Measurements from ENCODE around the gene ZCCHC2.

The ZCCHC2 gene

DNA sequence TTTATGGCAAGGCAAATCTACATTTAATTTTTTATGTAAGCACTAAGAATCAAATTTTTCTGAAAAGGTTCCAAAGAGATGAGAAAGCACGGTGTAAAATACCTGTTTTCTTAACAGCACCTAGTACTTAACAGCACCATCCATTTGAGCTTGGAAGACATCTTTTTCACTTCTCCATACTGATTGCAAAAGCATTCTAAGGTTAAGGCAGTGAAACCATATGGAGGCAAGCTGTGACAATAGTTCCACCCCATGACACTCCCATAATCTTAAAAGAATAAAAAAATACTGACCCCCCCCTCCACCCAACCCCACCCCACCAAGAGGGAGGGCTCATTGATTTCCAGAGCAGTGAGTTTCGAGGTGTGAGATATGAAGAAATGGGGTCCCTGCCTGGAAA, 60.6 kb downstream of the ZCCHC2 start:
- no peak for DNase-seq

DNA sequence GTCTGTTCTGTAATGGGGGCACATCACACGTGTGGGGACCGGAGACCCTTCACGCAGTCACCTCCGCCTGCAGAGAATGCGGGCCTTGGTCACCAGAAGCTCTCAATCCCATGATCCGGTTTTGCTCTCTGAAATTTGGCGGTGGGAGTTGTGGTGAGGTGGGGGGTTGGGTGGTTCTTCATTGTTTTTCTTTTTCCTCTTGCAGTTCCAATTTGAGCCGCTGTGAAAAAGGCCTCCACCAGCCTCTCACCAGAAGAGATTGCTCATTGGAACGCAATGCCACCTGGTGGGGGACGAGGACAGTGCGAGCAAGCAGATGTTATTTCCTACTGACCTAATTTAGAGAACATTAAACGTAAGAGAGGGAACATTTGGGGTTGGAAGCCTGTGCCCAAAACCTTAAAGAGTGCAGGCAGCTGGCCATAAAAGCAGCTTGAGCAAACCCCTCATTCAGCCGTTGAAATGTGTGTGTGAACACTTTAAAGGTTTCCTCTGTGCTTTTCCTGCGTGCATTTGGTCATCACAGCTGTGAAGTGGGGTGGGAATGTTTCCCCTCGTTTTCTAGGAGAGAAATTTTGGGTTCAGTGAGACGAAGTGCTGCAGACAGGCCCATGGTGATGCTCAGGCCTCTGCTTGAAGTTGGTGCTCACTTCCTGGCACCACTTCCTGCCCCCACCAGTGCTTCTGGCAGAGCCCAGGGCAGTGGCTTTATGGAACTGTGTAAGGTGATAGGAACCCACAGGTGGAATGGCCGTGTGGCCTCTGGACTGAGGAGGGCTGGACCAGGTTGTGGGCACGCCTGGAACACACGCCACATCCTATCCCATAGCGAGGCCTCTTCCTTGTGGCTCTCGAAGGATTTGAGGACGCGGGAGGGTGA, 61.7 kb downstream of the ZCCHC2 start:
- peak; percentile 80 for DNase-seq

DNA sequence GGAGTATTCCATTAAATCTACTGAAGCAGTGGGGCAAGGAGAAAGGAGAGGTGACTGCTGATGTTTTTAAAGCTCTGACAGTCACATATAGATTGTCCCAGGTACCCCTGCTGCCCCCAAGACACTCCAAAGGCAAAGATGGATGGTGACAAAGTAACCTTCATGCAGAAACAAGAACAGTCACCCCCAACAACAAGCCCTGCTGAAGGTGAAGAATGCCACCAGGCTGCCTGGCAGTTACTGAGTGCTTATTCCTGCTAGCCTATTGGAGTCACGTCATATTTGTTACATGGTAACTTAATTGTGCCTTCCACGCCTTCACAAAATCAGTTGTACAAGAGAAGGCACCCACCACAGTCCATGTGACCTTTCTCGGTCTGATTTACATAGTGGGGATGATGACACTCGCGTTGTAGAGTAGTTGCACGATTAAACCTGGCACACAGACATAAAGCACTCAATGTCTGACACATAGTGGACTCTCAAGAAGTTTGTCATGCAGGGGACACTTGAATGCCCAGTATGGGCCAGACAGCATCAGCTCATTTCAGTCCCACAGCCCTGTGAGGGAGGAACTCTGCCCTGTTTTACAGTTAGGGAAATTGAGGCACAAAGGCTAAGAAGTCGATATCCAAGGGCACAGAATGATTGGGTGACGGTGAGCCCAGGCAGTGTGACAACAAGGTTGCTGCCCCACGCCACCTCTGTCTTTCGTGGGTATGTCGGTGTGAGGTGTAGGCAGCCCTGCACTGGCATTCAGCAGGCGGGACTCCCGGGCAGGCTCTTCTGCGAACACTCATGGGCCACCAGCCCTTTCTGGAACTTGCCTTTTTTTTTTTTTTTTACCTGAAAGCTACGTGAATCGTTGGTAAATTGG, 62.7 kb downstream of the ZCCHC2 start:
- peak; percentile 22 for DNase-seq

DNA sequence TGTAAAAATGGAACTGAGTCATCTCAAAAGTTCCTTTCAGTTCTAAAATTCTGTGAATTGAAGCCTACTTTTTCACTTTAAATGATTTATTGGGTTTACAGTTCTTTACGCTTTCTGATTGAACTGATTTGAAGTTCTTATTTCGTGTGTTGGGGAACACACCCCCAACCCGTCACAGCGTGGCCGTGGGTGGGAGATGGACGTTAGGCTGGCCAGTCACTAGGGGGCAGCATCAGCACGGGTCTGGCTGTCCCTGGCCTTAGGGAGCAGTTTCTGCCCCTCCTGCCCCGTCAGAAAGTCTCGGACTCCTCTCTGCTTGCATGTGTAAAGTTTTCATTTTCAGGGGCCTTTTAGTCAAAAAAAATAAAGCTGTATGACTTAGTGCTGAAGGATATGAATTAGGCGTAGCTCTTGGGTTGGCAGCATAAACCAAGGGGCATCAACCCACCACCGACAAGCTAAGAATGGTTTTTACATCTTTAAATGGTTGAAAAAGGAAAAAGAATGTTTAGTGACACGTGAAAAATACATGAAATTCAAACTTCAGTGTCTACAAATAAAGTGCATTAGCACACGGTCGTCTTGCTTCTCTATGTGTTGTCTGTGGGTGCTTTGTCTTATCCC, 63.4 kb downstream of the ZCCHC2 start:
- DNase-seq: peak; percentile 59

DNA sequence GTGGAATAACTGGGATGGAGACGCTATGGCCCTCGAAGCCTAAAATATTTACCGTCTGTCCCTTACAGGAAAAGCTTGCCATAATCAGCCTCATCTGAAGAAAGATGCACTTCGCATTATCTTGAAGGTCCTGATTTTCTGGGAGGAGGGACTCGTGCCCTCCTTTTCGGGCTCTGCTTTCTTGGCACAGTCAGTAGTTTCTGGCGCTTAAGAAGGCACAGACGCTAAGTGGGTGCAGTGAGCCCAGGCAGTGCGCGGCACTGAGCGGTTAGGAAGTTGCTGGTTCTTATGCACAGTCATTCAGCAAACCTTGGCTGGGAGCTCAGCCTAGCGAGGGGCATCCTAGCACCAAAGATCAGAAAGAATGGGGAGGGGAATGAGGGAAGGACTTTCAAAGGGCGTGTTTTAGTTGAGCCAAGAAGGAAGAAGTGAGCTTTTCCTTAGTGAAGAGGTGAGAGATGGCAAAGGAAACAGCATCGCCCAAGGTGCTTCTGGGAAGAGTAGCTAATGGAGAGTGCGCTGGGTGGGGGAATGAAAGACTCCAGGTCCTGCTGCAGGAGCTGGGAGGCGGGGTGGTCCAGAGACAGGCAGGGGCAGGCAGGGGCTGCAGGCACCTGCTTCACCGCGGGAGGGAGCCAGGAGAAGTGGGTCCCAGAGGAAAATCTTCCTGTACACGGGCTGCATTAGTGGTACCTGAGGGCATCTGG, 64.1 kb downstream of the ZCCHC2 start:
- no peak for DNase-seq

DNA sequence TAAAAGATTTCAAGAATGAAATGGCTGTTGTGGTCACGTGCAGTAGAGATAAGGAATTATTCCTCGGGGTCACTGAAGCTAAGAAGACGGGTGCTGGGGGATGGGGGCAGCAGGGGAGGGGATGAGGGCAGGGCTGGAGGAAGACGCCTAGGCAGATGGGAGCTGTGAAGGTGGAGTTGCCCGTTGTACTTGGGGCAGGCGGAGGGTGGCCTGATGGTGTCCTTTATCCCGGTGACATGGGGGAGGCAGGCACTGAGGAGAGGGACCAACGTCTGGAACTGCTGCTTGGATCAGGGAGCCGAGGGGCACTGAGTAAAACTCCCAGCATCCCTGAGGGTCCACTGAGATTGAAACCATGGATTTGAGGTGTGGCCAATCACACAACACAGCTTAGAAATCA, 64.9 kb downstream of the ZCCHC2 start:
- no peak for DNase-seq

DNA sequence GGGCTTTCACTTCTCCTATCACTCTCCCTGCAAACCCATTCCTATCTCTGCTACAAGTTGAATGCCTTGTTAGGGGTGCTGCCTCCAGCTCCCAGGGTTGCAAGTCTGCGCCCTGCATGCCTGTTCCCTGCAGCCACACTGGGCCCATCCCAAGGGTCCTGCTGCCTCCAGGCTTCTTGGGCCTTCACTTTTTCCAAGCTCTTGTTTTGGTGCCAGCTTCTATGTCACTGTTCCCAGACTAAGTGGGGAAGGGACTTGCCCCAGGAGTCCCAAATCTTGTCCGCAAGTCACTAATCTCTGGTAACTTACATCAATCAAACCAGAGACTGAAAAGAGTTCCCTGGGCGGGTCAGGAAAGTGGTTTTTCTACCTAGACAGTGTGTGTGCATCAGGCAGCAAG, 65.4 kb downstream of the ZCCHC2 start:
- DNase-seq: no peak

DNA sequence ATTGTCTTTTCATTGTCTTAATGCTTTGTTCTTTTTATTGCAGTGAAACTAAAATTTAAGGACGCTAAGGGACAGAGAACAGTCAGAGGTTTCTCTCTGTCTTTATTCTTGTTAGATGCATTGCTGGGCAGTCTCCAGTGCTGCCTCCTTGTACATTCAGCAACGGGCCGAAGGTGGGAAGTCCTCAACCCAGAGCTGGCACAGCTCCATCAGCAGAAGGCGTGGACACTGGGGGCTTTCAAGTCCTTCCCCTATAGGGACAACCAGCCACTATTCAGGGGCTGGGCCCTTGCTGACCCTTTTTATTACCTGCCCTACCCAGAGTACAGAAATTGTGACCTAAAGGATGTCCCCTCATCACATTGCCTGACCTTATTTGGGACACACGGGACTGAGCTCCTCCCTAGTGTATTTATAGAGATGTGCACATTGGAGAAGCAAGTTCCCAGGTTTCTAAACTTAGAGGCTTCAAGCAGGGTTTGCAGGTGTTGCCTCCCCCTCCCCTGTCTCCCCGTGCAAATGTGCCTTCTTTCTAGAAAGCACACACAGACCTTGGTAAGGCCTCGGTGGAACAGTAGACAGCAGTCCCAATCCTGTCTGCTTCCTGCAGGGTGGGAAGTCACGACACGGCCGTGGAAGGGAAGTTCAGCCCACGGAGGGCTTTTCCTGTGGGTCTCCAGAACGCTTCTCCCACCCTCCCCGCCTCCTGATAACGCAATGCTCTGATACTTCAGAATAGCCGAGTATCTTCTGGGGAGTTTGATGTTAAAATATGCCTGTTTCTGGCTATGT, 68.2 kb downstream of the ZCCHC2 start:
- no peak for DNase-seq

DNA sequence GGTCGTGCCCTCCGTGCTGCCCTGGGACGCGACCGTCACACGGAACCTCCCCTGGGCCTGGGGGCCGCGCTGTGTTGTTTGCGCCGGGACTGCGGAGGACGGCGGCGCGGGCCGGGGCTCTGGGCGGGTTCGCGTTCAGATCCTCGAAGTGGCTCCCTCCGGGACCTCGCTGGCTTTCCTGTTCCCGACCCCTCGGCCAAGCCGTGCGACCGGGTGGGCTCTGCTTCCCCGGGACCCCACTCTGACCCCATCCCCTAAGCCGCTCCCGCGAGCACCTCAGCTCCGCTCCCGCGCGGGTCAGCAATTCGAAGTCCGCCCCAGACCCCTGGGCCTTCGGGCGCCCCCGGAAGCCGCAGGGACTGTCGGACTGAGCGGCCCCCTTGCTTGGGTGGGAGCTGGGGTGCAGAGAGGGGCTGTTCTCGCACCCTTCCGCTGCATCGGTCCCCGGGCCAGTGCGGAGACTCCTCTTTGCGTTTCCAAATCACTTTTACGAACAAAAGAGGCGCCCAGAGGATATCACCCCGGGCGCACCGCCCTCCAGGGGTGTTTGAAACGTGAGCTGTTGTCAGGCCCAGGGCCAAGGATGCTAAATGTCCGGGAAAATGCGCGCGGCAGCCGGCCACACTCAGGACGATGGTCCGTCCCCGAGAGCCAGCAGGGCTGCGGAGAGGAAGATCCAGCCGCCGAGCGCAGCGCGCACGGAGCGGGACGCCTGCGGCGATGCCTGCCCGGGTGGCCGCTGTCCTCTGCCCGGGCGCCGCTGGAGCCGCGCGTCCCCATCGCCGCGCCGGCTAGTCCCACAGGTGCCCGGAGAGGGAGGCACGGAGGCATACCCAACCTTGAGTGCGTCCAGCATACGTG, 73.5 kb downstream of the ZCCHC2 start:
- DNase-seq: no peak

DNA sequence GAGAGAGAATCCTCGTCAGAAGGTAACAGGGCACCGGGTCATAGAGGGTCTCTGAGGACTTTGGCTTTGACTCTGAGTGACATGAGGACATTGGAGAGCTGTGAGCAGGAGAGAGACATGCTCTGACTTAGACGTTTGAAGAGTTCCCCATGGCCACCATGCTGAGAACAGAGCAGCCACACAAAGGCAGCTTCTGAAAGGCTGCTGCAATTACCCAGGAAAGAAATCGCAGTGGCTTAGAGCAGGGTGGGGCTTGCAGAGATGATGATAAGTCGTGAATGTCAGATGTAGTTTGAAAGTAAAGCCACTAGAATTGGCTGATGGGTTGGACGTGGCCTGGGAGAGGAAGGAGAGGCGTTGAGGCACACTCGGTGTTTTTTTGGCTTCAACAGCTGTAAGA, 79.0 kb downstream of the ZCCHC2 start:
- no peak for DNase-seq

DNA sequence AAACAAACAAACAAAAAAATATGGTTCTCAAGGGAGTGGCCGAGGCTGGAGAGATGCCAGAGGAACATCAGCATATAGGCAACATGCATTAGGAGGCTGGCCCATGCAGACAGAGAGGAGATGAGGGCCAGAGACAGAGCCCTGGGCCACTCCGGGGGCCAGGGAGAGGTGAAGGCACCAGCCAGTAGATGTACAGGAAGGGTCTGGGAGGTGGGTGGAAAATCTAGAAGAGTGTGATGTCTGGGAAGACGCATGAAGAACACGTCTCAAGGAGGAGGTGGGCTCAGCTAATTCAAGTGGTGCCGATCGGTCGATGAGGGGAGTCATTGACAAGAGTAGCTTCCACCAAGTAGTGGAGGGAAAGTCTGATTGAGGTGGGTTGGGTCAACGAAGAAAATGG, 79.9 kb downstream of the ZCCHC2 start:
- DNase-seq: no peak

DNA sequence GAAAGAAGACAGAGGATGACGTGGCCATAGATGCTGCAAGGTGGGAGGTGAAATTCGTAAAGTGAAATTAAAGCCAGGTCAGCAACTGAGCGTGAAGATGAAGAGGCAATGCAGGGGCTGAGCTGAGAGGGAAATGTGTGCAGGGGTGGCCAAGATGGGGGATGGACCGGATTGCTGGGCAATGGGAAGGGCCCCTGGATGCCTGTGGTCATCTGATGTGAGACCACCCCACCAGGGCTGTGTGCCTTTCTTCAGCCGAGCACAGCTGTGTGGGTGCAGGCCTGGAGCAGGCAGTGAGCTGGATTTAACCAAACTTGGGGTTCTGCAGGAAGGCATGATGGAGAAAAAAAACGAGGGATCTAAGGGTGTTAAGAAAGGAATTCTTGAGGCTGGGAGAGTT, 80.4 kb downstream of the ZCCHC2 start:
- DNase-seq: no peak

DNA sequence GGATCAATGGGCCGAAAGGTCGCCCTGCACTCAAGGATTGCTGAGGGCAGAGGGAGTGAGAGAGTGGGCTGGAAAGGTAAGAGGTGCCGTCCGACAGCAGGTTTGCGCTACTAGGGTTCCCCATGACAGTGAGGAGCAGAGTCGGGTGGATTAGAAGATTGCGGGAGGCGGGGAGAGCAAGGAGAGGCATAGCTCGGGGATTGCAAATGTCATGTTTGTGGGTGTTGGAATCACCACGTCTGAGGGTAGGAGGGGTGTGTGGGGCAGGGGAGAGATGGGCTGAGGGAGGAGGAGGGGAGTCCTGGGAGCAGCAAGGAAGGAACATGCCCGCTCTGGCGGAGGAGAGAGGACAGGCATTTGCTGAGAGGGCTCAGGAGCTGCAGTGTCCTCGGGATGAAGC, 81.2 kb downstream of the ZCCHC2 start:
- no peak for DNase-seq

DNA sequence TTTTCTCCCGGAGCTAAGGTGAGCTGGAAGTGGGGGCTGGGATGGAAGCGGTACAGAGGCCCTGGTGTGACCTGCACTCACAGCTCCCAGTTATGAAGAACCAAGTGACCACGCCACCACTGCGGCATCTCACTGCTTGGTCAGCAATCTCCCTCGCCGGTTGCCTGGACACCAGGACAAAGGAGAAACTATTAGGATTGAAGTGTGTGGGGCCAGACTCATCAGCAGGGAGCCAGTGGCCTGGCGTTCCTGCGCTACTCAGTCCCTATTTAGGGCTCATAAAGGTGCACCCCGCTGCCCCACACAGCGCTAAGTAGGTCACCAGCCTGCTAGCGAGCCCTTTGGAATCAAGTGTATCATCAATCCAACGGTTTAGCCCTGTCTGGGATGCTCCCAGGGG, 82.9 kb downstream of the ZCCHC2 start:
- DNase-seq: no peak

DNA sequence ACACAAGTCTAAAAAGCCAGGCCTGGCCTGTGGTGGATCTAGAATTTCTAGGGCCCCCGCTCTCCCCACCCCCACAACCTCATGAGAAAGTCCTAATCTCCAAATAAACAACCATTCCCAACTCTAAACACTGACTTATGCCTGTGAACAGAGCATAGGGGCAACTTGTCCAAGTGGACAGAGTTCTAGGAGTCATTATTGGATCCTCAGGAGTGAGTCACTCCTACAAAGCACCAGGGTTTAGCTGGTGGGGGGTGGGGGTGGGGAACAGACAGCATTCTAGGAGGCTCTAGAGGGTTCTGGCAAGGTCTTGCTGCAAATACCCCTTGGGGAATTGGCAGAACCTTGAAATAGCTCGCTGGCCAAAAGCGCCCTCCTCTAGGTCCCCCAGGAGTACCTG, 83.3 kb downstream of the ZCCHC2 start:
- no peak for DNase-seq

DNA sequence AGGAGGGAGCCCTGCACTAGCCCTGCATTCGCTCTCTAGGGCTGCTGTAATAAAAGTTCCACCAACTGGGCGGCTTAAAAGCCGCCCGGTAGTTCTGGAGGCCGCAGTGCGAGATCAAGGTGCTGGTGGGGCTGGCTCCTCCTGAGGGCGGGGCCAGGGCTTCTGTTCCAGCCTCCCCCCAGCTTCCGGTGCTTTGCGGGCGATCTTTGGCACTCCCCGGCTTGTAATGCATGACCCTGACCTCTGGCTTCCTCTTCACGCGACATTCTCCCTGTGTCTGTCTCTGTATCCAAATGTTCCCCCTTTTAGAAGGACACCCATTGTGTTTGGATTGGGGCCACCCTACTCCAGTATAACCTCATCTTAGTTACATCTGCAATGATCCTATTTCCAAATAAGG, 84.5 kb downstream of the ZCCHC2 start:
- DNase-seq: no peak

DNA sequence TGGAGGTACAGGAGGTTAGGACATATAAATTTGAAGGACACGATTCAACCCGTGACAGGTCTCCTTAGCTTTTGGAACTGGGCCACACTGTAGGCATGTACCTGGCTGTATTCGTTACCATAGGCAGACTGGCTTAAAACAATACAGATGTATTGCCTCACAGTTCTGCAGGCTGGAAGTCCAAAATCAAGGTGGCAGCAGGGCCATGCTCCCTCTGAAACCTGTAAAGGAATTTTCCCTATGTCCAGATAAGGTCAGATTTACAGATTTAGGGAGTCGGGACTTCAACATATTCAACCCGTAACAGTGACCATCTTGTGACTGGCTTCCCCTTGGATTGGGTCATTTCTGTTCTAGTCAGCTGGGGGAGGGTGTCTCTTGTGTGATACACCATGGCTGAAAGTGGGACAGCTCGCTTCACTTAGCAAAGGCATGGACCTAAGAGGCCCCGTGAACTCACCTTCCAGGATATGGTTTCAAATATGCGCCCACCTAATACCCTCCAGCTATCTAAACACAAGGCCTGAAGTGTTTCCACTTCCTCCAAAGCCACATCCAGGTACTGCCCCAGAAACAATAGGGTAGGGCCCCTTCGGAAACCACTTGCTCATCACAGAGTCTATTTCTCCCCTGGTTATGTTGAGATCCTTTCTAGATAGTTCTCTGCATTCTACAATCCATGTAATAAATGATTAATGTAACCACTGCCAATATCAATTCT, 85.0 kb downstream of the ZCCHC2 start:
- DNase-seq: no peak

DNA sequence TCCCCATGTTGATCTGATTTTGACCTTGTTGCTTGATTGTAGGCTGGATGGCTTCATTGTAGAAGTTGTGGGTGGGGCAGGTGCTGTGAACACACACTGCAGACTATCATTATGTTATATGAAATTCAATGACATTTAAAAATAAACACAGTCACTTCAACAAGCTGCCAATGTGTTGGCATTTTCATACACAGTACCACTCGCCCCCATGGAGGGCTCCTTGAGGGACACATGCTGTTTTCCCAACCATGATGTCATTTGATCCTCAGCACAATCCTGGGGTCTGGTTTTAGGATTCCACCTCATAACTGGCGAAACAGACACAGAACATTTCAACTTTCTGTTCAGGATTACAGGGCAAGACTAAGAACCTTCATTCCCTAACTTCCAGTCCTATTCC, 86.9 kb downstream of the ZCCHC2 start:
- DNase-seq: no peak

DNA sequence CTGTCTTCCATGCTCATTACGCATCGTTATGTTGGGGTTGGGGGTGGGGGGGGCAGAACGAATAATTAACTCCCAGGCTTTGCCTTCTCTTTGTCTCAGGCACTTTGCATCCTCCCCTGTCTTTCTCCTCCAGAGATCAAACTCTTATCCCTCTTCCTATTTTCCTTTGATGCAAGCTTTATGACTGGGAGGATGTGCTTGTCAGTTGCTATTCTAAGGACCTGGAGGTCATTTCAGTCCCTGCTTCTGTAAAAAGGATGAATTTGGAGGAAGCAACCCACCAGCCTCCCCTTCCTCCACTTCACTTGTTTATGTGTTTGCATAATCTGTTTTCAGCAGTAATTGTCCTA, 87.5 kb downstream of the ZCCHC2 start:
- DNase-seq: no peak

DNA sequence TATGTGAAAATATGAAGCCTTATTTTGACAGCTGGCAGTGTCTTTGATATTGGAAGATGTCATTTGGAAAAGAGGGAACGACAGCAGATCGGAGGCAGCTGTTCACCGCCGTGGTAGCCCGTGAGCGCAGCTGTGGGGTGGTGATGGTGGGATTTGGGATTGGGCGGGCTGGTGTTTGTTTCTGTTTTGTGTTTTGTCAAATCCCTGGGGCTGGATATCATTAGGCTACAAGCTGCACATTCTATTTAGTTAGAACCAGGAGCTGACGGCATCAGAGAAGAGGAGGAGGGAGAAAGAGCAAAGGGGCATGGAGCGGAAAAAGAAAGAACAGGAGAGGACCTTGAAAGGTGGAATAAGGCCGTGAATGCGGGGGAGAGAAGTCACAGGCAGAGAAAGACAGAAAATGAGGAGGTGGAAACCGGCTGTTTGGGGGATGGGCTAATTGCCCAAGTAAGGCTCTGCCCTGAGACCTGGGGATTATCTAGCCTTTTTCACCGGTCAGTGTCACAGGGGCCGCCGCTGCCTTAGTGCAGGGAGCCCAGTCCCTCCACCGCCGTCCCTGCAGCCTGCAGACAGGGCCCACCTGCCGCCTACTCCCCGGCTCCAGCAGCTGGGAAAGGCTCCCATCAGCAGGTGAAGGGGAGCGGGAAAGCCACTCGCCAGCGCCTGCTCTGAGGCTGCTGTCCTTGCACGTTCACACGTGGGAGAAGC, 88.0 kb downstream of the ZCCHC2 start:
- DNase-seq: no peak
